ENCODE data around the gene CAMSAP2.

CAMSAP2 gene

DNA sequence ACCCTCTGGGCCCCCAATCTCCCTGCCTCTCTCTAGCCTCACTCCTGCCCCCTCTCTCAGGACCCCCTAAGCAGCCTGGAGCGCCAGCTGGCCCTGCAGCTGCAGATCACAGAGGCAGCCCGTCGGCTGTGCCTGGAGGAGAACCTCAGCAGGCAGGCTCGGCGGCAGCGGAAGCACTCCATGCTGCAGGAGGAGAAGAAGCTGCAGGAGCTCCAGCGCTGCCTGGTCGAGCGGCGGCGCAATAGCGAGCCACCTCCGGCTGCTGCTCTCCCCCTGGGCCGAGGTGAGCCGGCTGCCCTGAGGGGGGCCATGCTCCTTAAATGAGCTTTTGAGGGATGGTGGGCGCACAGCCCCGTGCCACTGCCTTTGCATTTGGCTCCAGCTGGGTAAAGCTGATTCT, 162.2 kb downstream of the CAMSAP2 start:
- no peaks in the 10 kb centered on the region for H4K20me1 ChIP-seq (ENCODE audit: insufficient read depth)
- H3K27ac ChIP-seq, result no peak overlapping the region
- no peak overlapping the region for H3K4me2 ChIP-seq
- H3K4me1 ChIP-seq (ENCODE audit: low read depth, poor library complexity, severe bottlenecking), result peaks cover 37% of the 10 kb centered on the region
- H3K9ac ChIP-seq, result no peak overlapping the region
- H3K27me3 ChIP-seq (ENCODE audit: insufficient read depth, low read depth), result no peaks in the 10 kb centered on the region
- no peak overlapping the region for H2AFZ ChIP-seq (ENCODE audit: low read depth)
- no peaks in the 10 kb centered on the region for H3K79me2 ChIP-seq (ENCODE audit: insufficient read depth, low read depth)
- no peak overlapping the region for H3K4me3 ChIP-seq (IDR thresholded peaks at IDR 0.05; ENCODE audit: insufficient read depth, low read depth, low read length)
- H3K36me3 ChIP-seq (ENCODE audit: insufficient read depth), result no peaks in the 10 kb centered on the region
- TF ChIP-seq, protein P1, sequence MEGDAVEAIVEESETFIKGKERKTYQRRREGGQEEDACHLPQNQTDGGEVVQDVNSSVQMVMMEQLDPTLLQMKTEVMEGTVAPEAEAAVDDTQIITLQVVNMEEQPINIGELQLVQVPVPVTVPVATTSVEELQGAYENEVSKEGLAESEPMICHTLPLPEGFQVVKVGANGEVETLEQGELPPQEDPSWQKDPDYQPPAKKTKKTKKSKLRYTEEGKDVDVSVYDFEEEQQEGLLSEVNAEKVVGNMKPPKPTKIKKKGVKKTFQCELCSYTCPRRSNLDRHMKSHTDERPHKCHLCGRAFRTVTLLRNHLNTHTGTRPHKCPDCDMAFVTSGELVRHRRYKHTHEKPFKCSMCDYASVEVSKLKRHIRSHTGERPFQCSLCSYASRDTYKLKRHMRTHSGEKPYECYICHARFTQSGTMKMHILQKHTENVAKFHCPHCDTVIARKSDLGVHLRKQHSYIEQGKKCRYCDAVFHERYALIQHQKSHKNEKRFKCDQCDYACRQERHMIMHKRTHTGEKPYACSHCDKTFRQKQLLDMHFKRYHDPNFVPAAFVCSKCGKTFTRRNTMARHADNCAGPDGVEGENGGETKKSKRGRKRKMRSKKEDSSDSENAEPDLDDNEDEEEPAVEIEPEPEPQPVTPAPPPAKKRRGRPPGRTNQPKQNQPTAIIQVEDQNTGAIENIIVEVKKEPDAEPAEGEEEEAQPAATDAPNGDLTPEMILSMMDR (conservative IDR thresholded peaks at IDR 0.05; ENCODE audit: low read depth, low read length), result no peak

- Histone ChIP-seq H3K27ac (no peak overlapping the region), H3K79me2 (ENCODE audit: insufficient read depth, low read depth) (no peaks in the 10 kb centered on the region), H3K4me1 (ENCODE audit: low read depth, poor library complexity, severe bottlenecking) (peaks cover 37% of the 10 kb centered on the region), H3K9ac (no peak overlapping the region), H3K27me3 (ENCODE audit: insufficient read depth, low read depth) (no peaks in the 10 kb centered on the region), H3K4me3 (IDR thresholded peaks at IDR 0.05; ENCODE audit: insufficient read depth, low read depth, low read length) (no peak overlapping the region), H3K36me3 (ENCODE audit: insufficient read depth) (no peaks in the 10 kb centered on the region), H3K4me2 (no peak overlapping the region), H4K20me1 (ENCODE audit: insufficient read depth) (no peaks in the 10 kb centered on the region), H2AFZ (ENCODE audit: low read depth) (no peak overlapping the region)
- TF ChIP-seq, protein P1 (conservative IDR thresholded peaks at IDR 0.05; ENCODE audit: low read depth, low read length), result no peak
These were observed 162.7 kb downstream of the CAMSAP2 start for GRCh38 chr1:200901350-200901749.

- peaks cover 34% of the 10 kb centered on the region for H3K4me1 ChIP-seq (ENCODE audit: low read depth, poor library complexity, severe bottlenecking)
- H3K36me3 ChIP-seq (ENCODE audit: insufficient read depth), result no peaks in the 10 kb centered on the region
- no peak overlapping the region for H3K4me3 ChIP-seq (IDR thresholded peaks at IDR 0.05; ENCODE audit: insufficient read depth, low read depth, low read length)
- H3K9ac ChIP-seq, result no peak overlapping the region
- no peak overlapping the region for H3K27ac ChIP-seq
- H3K27me3 ChIP-seq (ENCODE audit: insufficient read depth, low read depth), result no peaks in the 10 kb centered on the region
- TF ChIP-seq, protein P1 (conservative IDR thresholded peaks at IDR 0.05; ENCODE audit: low read depth, low read length), result no peak
- H3K79me2 ChIP-seq (ENCODE audit: insufficient read depth, low read depth), result no peaks in the 10 kb centered on the region
- no peaks in the 10 kb centered on the region for H4K20me1 ChIP-seq (ENCODE audit: insufficient read depth)
- H2AFZ ChIP-seq (ENCODE audit: low read depth), result no peak overlapping the region
- H3K4me2 ChIP-seq, result no peak overlapping the region
These were observed 163.2 kb downstream of the CAMSAP2 start for GRCh38 chr1:200901796-200902444.

GRCh38 chr1:200903793-200904192, 165.1 kb downstream of the CAMSAP2 start:
- H4K20me1 ChIP-seq (ENCODE audit: insufficient read depth), result no peaks in the 10 kb centered on the region
- H3K27me3 ChIP-seq (ENCODE audit: insufficient read depth, low read depth), result no peaks in the 10 kb centered on the region
- H2AFZ ChIP-seq (ENCODE audit: low read depth), result no peak overlapping the region
- TF ChIP-seq, protein P1 (conservative IDR thresholded peaks at IDR 0.05; ENCODE audit: low read depth, low read length), result no peak
- H3K4me1 ChIP-seq (ENCODE audit: low read depth, poor library complexity, severe bottlenecking), result peaks cover 18% of the 10 kb centered on the region
- H3K27ac ChIP-seq, result no peak overlapping the region
- no peak overlapping the region for H3K9ac ChIP-seq
- H3K79me2 ChIP-seq (ENCODE audit: insufficient read depth, low read depth), result no peaks in the 10 kb centered on the region
- no peak overlapping the region for H3K4me3 ChIP-seq (IDR thresholded peaks at IDR 0.05; ENCODE audit: insufficient read depth, low read depth, low read length)
- H3K36me3 ChIP-seq (ENCODE audit: insufficient read depth), result no peaks in the 10 kb centered on the region
- H3K4me2 ChIP-seq, result no peak overlapping the region
